AG09319 (cell line): ENCODE measurements around the gene CTNNA3.

ENCODE experiments used
- DNase-seq: peaks from one replicate; pipeline ENCODE4 v3.0.0-alpha.2; 2010; ENCODE audit warnings: low read depth; ENCODE audit errors: extremely low read depth
- CTCF ChIP-seq: IDR thresholded peaks from 2 replicates; pipeline ENCODE4 v1.5.1; 2011; ENCODE audit warnings: low read depth, mild to moderate bottlenecking, inconsistent platforms, low read length, moderate library complexity

The CTNNA3 gene

GRCh38 chr10:65910209-65910608 is 1785.8 kb downstream of the CTNNA3 start:
- no peak for TF ChIP-seq CTCF
- DNase-seq: no peak

- TF ChIP-seq CTCF: no peak
- DNase-seq: no peak
Measured at GRCh38 chr10:65907199-65907712, 1788.7 kb downstream of the CTNNA3 start.

- no peak for DNase-seq
- TF ChIP-seq CTCF: no peak
Measured at GRCh38 chr10:65903620-65904019, 1792.4 kb downstream of the CTNNA3 start.

GRCh38 chr10:65900271-65900670 is 1795.7 kb downstream of the CTNNA3 start:
- no peak for TF ChIP-seq CTCF
- no peak for DNase-seq

GRCh38 chr10:65898055-65898454 is 1797.9 kb downstream of the CTNNA3 start:
- TF ChIP-seq CTCF: no peak
- DNase-seq: no peak

- DNase-seq: no peak
- no peak for TF ChIP-seq CTCF
Measured at GRCh38 chr10:65894961-65895360, 1801.0 kb downstream of the CTNNA3 start.

GRCh38 chr10:65894379-65894778 is 1801.6 kb downstream of the CTNNA3 start:
- TF ChIP-seq CTCF: no peak
- DNase-seq: no peak
